HG02870 (cell line): Measurements from ENCODE around the gene TRMT61A.
"Not testable (repeated sequence)": the region's sequence is repeated elsewhere in the genome, so short reads cannot be mapped to it uniquely, and the experiment has no call there.

Experiments used
- ATAC-seq: cut with Tn5 transposase; IDR thresholded peaks from one replicate; pipeline ENCODE4 v1.9.1; 2021; ENCODE audit warnings: mild to moderate bottlenecking, moderate library complexity; ENCODE audit not compliant: unreplicated experiment

The TRMT61A gene

GRCh38 chr14:103521951-103522563 lies 6.9 kb upstream of the TRMT61A start:
- ATAC-seq = no peak

- no peak for ATAC-seq
Measured at GRCh38 chr14:103522649-103523574, 6.1 kb upstream of the TRMT61A start, which contains the start of gene CKB. CKB (minus strand) TSS chr14:103522830; CDS start chr14:103522493, 337 bp downstream.

DNA sequence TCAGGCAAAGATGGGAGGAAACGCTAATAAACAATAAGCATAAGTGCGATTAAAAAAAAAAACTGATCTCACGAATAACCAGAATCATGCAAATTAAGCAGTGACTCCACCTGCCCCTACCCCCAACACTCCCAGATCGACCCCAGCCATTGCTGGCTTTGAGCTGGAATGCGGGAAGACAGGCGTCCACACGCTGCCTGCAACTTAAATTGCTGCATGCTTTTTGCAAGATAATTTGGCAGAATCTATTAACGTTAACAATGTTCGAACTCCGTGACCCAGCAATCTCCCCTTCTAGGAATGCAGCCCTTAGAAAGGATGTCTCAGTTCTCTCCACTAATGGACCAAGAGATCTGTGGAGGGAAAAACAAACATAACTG lies 5.4 kb upstream of the TRMT61A start:
- ATAC-seq = no peak

GRCh38 chr14:103524002-103524935 lies 4.7 kb upstream of the TRMT61A start:
- ATAC-seq = no peak

GRCh38 chr14:103525430-103526246 lies 3.4 kb upstream of the TRMT61A start:
- ATAC-seq = not testable (repeated sequence)

- ATAC-seq = no peak
Measured at GRCh38 chr14:103526247-103526913, 2.6 kb upstream of the TRMT61A start.

DNA sequence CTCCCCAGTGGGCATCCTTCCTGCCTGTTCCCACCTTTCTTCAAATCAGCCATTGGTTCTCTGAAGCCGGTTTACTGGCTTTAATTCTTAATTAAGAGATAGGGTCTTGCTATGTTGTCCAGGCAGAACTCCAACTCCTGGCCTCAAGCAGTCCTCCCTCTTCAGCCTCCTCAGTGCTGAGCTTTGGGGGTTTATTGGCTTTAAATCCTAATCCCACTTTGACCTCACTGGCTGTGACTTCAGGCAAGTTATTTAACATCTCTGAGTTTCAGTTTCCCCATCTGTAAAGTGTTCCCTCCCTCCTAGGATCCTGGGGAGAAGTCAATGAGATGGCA lies 2.1 kb upstream of the TRMT61A start:
- ATAC-seq = no peak

DNA sequence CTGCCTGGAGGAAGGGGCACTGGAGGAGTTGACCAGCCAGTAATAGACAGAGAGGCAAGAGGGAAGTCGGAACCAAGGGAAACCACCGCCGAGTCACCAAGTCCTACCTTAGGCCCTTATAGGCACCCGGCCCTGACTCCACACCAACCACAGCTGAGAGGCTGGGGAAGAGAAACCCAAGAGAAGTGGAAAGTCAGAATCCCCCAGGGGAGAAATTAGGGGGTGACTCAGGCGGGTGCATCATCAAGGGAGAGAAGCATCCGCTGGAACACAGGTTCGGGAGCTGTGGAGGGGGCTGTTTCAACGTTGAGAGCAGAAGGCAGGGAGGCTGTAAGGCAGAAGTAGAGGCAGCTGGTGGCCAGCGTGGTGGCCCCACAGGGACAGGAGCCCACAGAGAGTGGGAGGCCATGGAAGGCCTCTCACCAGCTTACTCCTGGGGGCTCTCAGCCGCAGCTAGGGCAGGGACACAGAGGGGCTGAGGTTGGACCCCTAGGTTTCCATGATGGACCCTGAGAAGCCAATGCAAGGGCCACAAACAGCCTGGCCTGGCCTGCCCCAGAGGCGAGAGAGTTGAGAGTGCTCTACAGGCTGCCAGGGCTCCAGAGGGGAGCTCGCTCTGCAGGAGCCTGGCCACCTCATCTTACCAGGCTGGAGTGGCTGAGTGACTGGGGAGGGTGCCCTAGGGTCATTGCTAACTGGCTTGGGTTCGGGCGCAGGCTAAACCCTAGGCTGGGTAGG lies 1.4 kb upstream of the TRMT61A start:
- ATAC-seq = peak; percentile 69

DNA sequence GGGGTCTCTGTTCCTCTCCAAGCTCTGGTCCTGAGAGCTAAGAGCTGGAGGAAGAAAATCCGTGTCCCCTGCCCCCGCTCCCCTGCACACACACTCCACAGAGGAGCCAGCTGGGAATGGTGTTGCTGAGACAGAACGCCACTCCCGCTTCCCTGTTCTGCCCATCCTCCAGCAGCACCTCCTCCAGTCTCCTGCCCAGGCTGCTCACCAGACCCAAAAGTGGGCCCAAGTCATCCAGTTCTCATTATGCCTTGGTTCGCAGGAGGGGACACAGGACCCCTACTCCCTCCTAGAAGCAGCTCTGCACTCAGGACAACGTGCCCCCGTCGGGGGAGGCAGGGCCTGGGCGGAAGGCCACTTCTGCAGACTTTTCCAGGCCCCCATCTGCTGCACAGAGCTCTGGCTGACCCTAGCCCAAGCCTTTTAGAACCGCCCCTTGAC lies 830 bp upstream of the TRMT61A start:
- no peak for ATAC-seq

- no peak for ATAC-seq
Measured at GRCh38 chr14:103529383-103530365, 678 bp downstream of the TRMT61A start.

DNA sequence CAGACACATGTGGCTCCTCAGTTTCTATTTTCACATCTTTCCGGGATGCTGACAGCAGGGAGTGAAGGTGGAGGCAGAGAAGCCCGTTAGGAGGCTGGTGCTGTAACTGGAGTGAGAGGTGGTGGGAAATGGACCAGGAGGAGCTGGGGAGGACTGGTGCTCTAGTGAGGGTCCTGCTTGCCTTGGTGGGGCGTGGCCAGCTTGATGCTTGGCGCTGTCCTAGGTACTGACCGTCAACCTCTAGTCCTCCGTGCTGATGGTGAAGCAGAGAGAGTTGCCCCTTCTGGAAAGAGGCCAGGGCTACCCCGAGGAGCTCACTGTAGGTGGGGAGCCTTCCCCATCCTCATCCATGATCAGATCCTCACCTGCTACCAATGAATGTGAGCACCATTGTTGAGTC lies 1.4 kb downstream of the TRMT61A start:
- ATAC-seq = no peak

DNA sequence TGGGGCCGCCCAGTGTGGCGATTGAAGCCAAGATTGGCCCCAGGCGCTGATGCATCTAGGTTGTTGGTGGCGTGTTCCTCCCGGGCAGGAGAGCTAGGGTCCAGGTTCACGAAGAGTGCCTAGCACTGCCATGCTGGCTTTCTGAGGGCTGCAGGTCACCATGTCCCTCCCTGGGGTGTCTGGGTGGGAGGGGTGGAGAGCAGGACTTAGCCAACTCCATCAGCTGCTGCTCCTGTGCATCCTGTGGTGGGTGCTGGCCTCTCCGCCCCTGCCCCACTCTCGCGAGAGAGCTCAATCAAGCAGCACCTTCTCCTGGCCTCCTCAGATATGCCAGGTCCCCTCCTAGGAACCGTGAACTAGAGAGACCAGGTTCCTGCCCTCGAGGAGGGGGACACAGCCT lies 1.8 kb downstream of the TRMT61A start:
- ATAC-seq = no peak

DNA sequence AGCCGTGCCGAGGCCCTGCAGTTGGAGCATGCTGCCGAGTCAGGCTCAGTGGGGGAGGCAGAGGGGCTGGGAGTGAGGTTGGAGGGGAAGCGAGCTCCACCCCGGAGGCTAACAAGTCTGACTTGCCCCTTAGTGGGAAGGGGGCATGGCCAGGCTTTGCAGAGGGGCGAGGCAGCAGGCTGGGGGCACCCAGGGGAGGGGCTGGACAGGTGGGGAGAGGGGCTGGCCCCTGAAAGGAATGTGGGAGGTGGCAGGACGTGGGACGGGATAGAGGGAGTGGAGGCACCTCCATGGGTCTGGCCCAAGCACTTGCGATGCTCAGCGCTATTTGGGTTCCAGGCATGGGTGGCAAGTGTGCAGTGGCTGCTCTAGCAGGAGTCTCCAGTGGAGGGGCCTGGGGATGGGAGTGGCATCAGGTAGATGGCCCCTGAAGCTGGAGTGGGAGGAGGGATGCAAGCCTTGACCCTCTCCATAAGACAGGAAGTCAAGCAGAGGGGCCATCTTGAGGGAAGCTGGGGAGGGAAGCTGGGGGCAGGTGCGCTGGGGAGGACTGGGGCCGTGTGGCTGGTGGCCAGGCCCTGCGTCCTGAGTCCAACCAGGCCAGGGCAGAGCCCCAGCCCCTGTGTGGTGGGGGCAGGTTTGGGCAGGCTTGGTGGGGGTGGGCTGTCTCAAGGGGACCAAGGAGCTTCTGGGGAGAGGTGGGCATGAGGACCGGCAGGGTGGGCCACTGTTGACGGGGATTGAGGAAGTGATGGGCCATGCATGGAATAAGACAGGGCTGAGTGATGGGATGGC lies 2.6 kb downstream of the TRMT61A start:
- no peak for ATAC-seq

GRCh38 chr14:103532216-103533136 lies 3.5 kb downstream of the TRMT61A start:
- ATAC-seq = no peak

DNA sequence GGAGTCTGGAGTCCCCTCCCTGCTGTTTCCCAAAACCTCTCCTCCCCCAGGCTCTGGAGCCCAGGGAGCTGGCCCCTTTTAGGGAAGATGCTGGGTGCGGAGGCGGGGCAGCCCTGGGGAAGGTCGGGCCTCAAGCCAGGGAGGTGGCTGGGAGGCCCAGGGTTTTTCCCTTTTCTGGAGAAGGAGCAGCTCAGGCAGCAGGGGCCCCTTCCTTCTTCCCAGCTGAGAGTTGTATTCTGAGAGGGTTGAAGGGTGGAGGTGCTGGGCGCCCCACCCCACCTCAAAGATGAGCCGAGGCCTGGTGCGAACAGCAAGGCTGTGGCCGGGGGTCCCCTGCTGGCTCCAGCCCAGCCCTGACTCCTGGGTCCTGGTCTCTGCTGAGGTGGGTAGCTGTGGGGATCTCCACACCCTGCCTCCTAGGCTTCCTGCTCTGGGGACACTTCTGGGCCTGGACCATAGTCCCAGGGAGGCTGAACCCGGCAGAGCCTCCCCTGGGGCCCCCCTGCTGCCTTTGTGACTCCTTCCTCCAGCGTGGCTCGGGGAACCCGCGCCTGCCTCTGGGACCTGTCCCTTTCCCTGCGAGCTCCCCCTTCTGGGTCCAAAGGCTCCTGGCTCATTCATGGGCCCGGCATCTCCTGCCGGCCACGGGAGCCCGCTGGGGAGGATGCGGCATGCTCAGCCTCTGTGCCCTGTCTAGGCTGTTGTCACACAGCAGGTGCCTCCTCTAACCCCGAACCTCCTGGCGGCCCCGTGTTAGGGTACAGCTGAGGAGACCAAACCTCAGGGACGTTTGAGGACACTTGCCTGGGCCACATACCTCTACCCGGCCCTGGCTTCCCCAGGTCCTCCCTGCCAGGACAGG lies 4.4 kb downstream of the TRMT61A start:
- ATAC-seq = no peak
